HepG2 (cell line): Measurements from ENCODE around the gene CCDC6. TPM values are rescaled to one million over a fixed set of nuclear protein-coding genes. Genes with fewer than 3 reads are reported as not detected.

ENCODE experiments used
- ARNT2 ChIP-seq: sonication (generic); formaldehyde crosslinking; IDR thresholded peaks from 2 replicates; pipeline ENCODE4 v1.8.0; 2022; ENCODE audit warnings: mild to moderate bottlenecking, low read depth, missing genetic modification reagents, moderate library complexity
- CHD4 ChIP-seq: fragments of 200-600 bp; sonication (generic); IDR thresholded peaks from 2 replicates; pipeline ENCODE4 v1.7.0; 2017; ENCODE audit warnings: mild to moderate bottlenecking, low read length, borderline replicate concordance
- CREB1 ChIP-seq, 2 experiments: fragments of 450-650 bp in 1 of 2; IDR thresholded peaks; 2 replicates each; pipeline ENCODE4 v1.6.1; 2016 to 2017; ENCODE audit warnings: control low read depth in 1 of 2, mild to moderate bottlenecking in 1 of 2, missing compliant biosample characterization in 1 of 2, missing genetic modification characterization in 1 of 2
- DMAP1 ChIP-seq: IDR thresholded peaks from 2 replicates; pipeline ENCODE4 v1.6.1; 2016
- DNMT1 ChIP-seq: sonication (generic); formaldehyde crosslinking; IDR thresholded peaks from 2 replicates; pipeline ENCODE4 v1.5.1; 2020; ENCODE audit warnings: mild to moderate bottlenecking, missing genetic modification reagents
- GFI1 ChIP-seq: sonication (generic); formaldehyde crosslinking; IDR thresholded peaks from 2 replicates; pipeline ENCODE4 v1.5.0; 2020; ENCODE audit warnings: missing genetic modification reagents, mild to moderate bottlenecking, borderline replicate concordance
- IRX3 ChIP-seq: sonication (generic); formaldehyde crosslinking; IDR thresholded peaks from 2 replicates; pipeline ENCODE4 v1.8.1; 2023; ENCODE audit warnings: mild to moderate bottlenecking, low read depth, missing genetic modification reagents, borderline replicate concordance
- LCORL ChIP-seq, 2 experiments: fragments of 450-650 bp in 1 of 2; sonication (generic) in 1 of 2; formaldehyde crosslinking in 1 of 2; IDR thresholded peaks; 2 replicates each; pipeline versions ENCODE4 v1.5.0 to v1.6.1; 2017 to 2020; ENCODE audit warnings: antibody characterized with exemption in 1 of 2, missing genetic modification reagents in 1 of 2
- NCOR1 ChIP-seq: fragments of 200-600 bp; sonication (generic); IDR thresholded peaks from 2 replicates; pipeline ENCODE4 v1.7.0; 2017; ENCODE audit warnings: antibody characterized with exemption, low read length, borderline replicate concordance
- PHF8 ChIP-seq: sonication (generic); formaldehyde crosslinking; IDR thresholded peaks from 2 replicates; pipeline ENCODE4 v1.5.0; 2020; ENCODE audit warnings: missing genetic modification reagents
- RFXANK ChIP-seq: IDR thresholded peaks from 2 replicates; pipeline ENCODE4 v1.6.1; 2016
- SP4 ChIP-seq: sonication (generic); formaldehyde crosslinking; IDR thresholded peaks from 2 replicates; pipeline ENCODE4 v1.8.1; 2023; ENCODE audit warnings: mild to moderate bottlenecking, missing genetic modification reagents
- SRF ChIP-seq: IDR thresholded peaks from 2 replicates; pipeline ENCODE4 v1.6.1; 2011; ENCODE audit warnings: mild to moderate bottlenecking, low read depth, low read length, moderate library complexity
- TEAD2 ChIP-seq: sonication (generic); formaldehyde crosslinking; IDR thresholded peaks from 2 replicates; pipeline ENCODE4 v1.9.0; 2021; ENCODE audit warnings: missing genetic modification reagents
- ZFP41 ChIP-seq: sonication (generic); formaldehyde crosslinking; IDR thresholded peaks from 2 replicates; pipeline ENCODE4 v1.4.0; 2020; ENCODE audit warnings: mild to moderate bottlenecking, missing genetic modification reagents, borderline replicate concordance
- ZKSCAN8 ChIP-seq: IDR thresholded peaks from 2 replicates; pipeline ENCODE4 v1.6.1; 2016; ENCODE audit warnings: borderline replicate concordance, missing genetic modification reagents, missing compliant biosample characterization
- ZNF33B ChIP-seq: sonication (generic); formaldehyde crosslinking; IDR thresholded peaks from 2 replicates; pipeline ENCODE4 v1.5.1; 2020; ENCODE audit warnings: mild to moderate bottlenecking, missing genetic modification reagents
- ZNF44 ChIP-seq: sonication (generic); formaldehyde crosslinking; IDR thresholded peaks from 2 replicates; pipeline ENCODE4 v1.5.1; 2020; ENCODE audit warnings: mild to moderate bottlenecking, missing genetic modification reagents
- ZNF75D ChIP-seq: sonication (generic); formaldehyde crosslinking; IDR thresholded peaks from 2 replicates; pipeline ENCODE4 v1.8.1; 2023; ENCODE audit warnings: missing genetic modification reagents, mild to moderate bottlenecking, borderline replicate concordance
- ZNF816 ChIP-seq: sonication (generic); formaldehyde crosslinking; IDR thresholded peaks from 2 replicates; pipeline ENCODE4 v1.8.0; 2022; ENCODE audit warnings: missing genetic modification reagents, mild to moderate bottlenecking, borderline replicate concordance
- ZSCAN30 ChIP-seq: sonication (generic); formaldehyde crosslinking; IDR thresholded peaks from 2 replicates; pipeline ENCODE4 v1.5.0; 2020; ENCODE audit warnings: mild to moderate bottlenecking, missing genetic modification reagents
- polyA plus RNA-seq, 8 experiments: library from polyadenylated mRNA; depleted of rRNA in 3 of 8; stranded (reverse) in 7 of 8; unstranded in 1 of 8; fragments of >200 nt; fragmentation: Illumina TruSeq in 4 of 8; extraction: Trizol in 4 of 8; gene quantifications; 2 replicates each; pipeline versions ENCODE4 v1.2.1 to v1.2.3, GENCODE V29; 2011 to 2016; ENCODE audit warnings: low read depth in 4 of 8, missing spikeins in 1 of 8, mixed read lengths in 1 of 8; ENCODE audit not compliant: insufficient read depth in 1 of 8
- total RNA-seq, 5 experiments: library from RNA; depleted of rRNA; stranded (reverse); fragments of >200 nt; fragmentation: Illumina TruSeq; extraction: Trizol; gene quantifications; 2 replicates each; pipeline ENCODE4 v1.2.3, GENCODE V29; 2016; ENCODE audit warnings: low read depth in 1 of 5
- TF ChIP-seq, protein P1 (sequence below): sonication (generic); formaldehyde crosslinking; IDR thresholded peaks from 2 replicates; pipeline ENCODE4 v1.4.0; 2020; ENCODE audit warnings: missing genetic modification reagents
- TF ChIP-seq, protein P2 (sequence below), 2 experiments: sonication (generic) in 1 of 2; formaldehyde crosslinking in 1 of 2; IDR thresholded peaks; 2 replicates each; pipeline versions ENCODE4 v1.4.0 to v1.6.1; 2018 to 2020; ENCODE audit warnings: missing genetic modification reagents in 2 of 2, borderline replicate concordance in 1 of 2, low read depth in 1 of 2, mild to moderate bottlenecking in 1 of 2, missing biosample characterization in 1 of 2
- TF ChIP-seq, protein P3 (sequence below): conservative IDR thresholded peaks from 2 replicates; pipeline ENCODE4 v1.6.1; 2018; ENCODE audit warnings: missing genetic modification reagents
- TF ChIP-seq, protein P4 (sequence below): sonication (generic); formaldehyde crosslinking; IDR thresholded peaks from 2 replicates; pipeline ENCODE4 v1.8.0; 2022; ENCODE audit warnings: missing genetic modification reagents, low read depth, mild to moderate bottlenecking, borderline replicate concordance

The CCDC6 gene
- total and polyA plus RNA-seq, 2 of the 13 experiments (the other 11 are each of a cell fraction or from before 2014, with no cell fraction given) = 17.9 to 18.3 TPM

DNA sequence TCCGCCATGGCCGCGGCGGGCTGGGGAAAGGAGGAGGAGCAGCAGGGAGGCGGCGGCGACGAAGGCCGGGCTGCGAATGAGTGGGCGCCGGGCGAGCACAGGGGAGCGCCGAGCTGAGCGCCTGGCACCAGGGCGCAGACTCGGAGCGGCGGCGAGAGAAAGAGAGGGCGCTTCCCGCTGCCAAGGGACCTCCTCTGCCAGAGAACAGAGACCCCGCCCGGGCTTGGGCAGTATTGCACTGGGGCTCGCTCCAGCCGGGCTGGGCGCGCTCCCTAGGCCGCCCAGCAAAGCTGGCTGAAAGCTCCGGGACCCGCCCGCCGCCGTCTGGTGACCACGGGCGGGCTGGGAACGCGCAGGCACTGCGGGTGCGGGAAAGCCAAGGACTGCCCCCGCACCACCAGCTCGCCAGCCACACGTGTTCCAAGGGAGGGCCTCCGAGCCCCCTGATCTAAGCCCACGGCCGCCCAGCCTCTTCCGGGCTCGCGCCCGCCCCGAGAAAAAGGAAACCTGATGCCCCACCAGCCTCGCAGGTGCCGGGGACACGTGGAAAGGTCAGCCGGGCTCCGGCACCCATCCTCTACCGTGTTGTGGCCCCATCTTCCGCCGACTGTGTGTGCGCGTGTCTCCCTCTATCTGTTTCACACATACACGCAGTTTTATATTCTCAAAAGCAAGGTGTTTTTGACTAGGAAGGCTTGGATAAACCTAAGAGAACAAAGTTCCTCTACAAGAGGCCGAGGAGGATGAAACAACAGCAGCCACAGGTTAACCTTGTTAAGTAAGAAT, at the start of gene CCDC6 (continued):
- no peak for TF ChIP-seq LCORL (IDR thresholded peaks at IDR 0.05)
- TF ChIP-seq LCORL (CRISPR knock-in tag; IDR thresholded peaks at IDR 0.05) = peak; percentile 58
- TF ChIP-seq ZNF44 = no peak
- TF ChIP-seq IRX3 (CRISPR knock-in tag) = no peak
- TF ChIP-seq, protein P1, sequence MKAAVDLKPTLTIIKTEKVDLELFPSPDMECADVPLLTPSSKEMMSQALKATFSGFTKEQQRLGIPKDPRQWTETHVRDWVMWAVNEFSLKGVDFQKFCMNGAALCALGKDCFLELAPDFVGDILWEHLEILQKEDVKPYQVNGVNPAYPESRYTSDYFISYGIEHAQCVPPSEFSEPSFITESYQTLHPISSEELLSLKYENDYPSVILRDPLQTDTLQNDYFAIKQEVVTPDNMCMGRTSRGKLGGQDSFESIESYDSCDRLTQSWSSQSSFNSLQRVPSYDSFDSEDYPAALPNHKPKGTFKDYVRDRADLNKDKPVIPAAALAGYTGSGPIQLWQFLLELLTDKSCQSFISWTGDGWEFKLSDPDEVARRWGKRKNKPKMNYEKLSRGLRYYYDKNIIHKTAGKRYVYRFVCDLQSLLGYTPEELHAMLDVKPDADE (CRISPR knock-in tag) = no peak
- peak; percentile 76; the same call in 1 of the 2 replicates for TF ChIP-seq GFI1 (CRISPR knock-in tag)
- TF ChIP-seq ZKSCAN8 (CRISPR knock-in tag) = no peak; the same call in 1 of the 2 replicates
- no peak for TF ChIP-seq ZNF33B (CRISPR knock-in tag)
- peak; percentile 33; the same call in 1 of the 2 replicates for TF ChIP-seq SP4 (CRISPR knock-in tag)
- 0 out of 2 replicates have a peak, but pooled peaks have one; percentile 22 for TF ChIP-seq DNMT1
- TF ChIP-seq, protein P2, sequence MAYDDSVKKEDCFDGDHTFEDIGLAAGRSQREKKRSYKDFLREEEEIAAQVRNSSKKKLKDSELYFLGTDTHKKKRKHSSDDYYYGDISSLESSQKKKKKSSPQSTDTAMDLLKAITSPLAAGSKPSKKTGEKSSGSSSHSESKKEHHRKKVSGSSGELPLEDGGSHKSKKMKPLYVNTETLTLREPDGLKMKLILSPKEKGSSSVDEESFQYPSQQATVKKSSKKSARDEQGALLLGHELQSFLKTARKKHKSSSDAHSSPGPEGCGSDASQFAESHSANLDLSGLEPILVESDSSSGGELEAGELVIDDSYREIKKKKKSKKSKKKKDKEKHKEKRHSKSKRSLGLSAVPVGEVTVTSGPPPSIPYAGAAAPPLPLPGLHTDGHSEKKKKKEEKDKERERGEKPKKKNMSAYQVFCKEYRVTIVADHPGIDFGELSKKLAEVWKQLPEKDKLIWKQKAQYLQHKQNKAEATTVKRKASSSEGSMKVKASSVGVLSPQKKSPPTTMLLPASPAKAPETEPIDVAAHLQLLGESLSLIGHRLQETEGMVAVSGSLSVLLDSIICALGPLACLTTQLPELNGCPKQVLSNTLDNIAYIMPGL (CRISPR knock-in tag; IDR thresholded peaks at IDR 0.05; ENCODE audit: borderline replicate concordance in 1 of 2, low read depth in 1 of 2) = peak; percentile 95 to 98
- TF ChIP-seq NCOR1 = no peak
- TF ChIP-seq, protein P3, sequence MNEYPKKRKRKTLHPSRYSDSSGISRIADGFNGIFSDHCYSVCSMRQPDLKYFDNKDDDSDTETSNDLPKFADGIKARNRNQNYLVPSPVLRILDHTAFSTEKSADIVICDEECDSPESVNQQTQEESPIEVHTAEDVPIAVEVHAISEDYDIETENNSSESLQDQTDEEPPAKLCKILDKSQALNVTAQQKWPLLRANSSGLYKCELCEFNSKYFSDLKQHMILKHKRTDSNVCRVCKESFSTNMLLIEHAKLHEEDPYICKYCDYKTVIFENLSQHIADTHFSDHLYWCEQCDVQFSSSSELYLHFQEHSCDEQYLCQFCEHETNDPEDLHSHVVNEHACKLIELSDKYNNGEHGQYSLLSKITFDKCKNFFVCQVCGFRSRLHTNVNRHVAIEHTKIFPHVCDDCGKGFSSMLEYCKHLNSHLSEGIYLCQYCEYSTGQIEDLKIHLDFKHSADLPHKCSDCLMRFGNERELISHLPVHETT (CRISPR knock-in tag) = peak; percentile 21; the same call in 1 of the 2 replicates
- TF ChIP-seq CHD4 = no peak
- peak; percentile 39; the same call in 1 of the 2 replicates for TF ChIP-seq ZSCAN30 (CRISPR knock-in tag)
- TF ChIP-seq TEAD2 (CRISPR knock-in tag) = no peak
- peak; percentile 88 for TF ChIP-seq DMAP1 (CRISPR knock-in tag)
- no peak for TF ChIP-seq ZFP41 (CRISPR knock-in tag)
- TF ChIP-seq ARNT2 (CRISPR knock-in tag) = peak; percentile 70; the same call in 1 of the 2 replicates
- TF ChIP-seq RFXANK (CRISPR knock-in tag) = peak; percentile 20; the same call in 1 of the 2 replicates
- peak; percentile 80 for TF ChIP-seq PHF8 (CRISPR knock-in tag)
- TF ChIP-seq ZNF816 = peak; percentile 45; the same call in 1 of the 2 replicates
- TF ChIP-seq, protein P4, sequence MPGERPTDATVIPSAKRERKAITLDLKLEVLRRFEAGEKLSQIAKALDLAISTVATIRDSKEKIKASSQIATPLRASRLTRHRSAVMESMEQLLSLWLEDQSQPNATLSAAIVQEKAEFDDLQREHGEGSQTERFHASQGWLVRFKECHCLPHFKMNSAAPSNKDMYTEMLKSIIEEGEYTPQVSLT = no peak
- TF ChIP-seq CREB1 (IDR thresholded peaks at IDR 0.05) = no peak
- TF ChIP-seq CREB1 (CRISPR knock-in tag; IDR thresholded peaks at IDR 0.05) = no peak
- no peak for TF ChIP-seq SRF
- TF ChIP-seq ZNF75D (CRISPR knock-in tag) = no peak
